GM10266 (cell line): Measurements from ENCODE around the gene SYT12.

Source experiments
- DNase-seq: peaks from one replicate; pipeline ENCODE4 v3.0.0; 2012; ENCODE audit errors: extremely low spot score
- TF ChIP-seq, protein P1 (sequence below): IDR thresholded peaks from 2 replicates; pipeline ENCODE4 v1.5.1; 2012; ENCODE audit warnings: mild to moderate bottlenecking, low read depth; ENCODE audit not compliant: control insufficient read depth, insufficient read depth; ENCODE audit errors: missing control alignments

SYT12 gene

DNA sequence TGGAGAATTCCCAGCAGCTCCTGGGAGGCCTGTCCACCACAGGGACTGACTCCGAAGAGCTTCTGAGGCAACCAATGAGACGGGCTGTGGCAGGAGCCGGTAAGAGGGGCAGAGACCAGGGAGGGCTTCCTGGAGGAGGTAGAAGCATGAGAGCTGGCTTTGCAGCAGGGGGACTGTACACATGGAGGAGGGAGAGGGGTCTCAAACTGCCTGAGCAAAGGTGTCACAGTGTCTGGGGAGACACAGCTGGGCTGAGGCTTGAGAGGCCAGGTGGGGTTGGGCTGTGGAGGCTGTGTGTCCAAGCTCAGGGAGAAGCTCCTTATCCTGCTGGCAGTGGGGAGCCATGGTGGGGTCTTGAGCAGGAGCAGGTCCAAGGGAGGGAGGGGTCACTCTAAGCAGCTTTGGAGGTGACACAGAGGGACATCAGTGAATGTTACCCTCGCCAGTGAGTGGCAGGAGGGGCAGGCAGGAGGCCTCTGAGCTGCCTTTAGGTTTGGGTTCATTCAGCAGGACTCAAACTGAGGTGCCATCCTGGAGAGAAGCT lies 29.1 kb downstream of the SYT12 start:
- TF ChIP-seq, protein P1, sequence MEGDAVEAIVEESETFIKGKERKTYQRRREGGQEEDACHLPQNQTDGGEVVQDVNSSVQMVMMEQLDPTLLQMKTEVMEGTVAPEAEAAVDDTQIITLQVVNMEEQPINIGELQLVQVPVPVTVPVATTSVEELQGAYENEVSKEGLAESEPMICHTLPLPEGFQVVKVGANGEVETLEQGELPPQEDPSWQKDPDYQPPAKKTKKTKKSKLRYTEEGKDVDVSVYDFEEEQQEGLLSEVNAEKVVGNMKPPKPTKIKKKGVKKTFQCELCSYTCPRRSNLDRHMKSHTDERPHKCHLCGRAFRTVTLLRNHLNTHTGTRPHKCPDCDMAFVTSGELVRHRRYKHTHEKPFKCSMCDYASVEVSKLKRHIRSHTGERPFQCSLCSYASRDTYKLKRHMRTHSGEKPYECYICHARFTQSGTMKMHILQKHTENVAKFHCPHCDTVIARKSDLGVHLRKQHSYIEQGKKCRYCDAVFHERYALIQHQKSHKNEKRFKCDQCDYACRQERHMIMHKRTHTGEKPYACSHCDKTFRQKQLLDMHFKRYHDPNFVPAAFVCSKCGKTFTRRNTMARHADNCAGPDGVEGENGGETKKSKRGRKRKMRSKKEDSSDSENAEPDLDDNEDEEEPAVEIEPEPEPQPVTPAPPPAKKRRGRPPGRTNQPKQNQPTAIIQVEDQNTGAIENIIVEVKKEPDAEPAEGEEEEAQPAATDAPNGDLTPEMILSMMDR: no peak
- no peak for DNase-seq

DNA sequence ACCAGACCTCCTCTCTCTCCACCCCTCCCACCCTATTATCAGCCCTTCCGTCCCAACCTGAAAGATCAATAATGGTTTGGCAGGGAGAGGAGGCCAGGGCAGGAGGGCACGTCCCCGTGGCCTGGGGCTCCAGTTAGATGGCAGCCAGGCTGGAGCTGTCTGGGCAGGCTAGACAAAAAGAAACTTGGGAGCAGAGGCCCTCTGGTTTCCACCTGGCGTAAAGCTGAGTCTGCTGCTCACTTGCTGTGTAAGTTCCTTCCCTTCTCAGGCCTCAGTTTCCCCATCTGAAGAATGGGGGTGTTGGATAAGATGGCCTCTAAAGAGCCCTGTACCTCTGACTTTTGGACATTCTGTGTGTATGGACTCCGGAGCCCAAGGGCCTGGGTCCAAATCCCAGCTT lies 30.0 kb downstream of the SYT12 start:
- TF ChIP-seq, protein P1: no peak
- no peak for DNase-seq

DNA sequence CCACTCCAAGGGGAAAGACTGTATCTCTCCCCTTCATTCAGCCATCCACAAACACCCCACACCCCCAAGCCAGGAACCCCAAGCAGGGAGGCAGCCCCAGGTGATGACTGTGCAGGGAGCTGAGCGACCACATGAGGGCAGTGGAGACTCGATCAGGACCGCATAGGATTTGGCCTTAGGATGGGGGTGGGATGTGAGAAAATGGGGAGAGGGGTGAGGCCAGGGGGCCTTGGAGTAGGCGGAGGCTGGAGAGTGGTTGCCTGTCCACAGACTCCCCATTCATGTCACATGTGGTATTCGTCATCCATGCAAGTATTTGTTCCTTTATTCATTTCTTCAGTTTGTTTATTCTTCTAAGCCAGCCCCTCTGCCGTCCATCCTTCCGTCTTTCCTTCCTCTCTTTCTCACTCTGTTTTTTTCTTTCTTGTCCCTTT lies 31.0 kb downstream of the SYT12 start:
- peak; percentile 86 for DNase-seq
- TF ChIP-seq, protein P1: peak; percentile 84

DNA sequence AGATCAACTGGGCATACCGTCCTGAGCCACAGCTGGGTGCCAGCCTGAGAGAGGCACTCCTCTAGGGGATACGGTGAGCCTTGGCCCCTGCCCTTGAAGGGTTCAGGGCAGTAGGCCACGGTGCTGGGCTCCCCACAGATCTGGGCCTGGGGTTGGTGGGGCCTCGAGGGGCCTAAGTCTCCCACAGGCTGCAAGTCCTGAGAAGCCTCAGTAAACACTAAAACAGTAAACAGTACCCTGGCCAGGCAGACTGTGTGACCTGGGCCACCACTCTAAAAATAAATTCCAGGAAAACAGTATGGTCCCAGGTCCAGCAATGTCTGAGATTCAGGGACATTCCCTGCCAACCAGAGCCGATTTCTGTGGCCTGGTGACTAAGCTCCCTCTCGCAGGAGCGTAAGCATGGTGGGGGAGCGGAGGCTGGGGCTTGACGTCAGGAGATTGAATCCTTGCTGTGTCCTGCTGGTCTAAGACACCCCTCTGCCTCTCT lies 31.5 kb downstream of the SYT12 start:
- DNase-seq: no peak
- TF ChIP-seq, protein P1: no peak

DNA sequence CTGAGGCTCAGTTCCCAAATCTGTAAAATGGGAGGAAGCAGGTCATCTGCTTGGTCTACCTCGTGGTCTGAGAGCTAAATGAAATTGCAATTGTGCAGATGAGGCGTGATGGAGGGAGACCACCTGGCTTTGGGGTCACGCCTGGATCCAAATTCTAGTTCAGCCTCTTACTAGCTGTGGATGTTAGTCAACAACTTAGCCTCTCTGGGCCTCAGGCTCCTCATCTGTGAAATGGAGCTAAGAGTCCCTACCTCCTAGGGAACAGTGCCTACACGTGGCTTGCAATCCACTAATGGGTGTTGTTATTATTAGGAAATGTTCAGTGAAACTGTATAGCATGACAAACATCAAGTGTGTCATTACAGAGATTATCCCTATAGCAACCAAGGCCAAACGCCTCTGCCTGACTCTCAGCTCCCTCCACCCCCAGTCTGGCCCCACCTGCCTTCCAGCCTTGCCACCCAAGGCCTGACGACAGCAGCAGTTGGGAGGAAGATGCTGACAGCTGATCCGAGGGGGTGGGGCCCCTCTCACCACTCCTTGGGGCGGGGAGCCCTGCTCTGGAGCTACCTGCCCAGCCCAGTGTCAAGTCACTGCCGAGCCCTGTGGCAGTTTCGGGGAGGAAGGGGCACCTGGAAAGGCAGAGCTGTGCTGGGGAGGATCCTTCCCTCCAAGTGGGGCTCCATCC lies 32.0 kb downstream of the SYT12 start:
- DNase-seq: peak; percentile 71
- TF ChIP-seq, protein P1: no peak

DNA sequence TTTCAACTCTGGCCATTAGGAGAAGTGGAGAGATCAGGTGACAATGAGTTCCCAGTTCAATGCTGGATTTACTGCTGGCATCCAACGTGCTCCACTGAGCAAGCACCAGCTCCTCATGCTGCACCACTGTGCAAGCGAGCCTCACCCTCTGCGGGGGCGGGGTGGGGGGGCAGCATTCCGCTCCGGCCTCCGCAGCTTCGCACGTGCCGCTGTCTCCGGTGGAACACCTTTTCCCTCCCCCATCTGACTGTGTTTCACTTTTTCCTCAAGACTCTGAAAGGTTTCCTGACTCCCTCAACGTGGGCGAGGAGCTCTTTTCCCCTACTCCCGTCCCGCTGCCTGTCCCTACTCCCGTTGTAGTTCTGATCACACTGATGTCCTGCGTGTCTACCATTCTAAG lies 32.9 kb downstream of the SYT12 start:
- peak; percentile 48 for DNase-seq
- TF ChIP-seq, protein P1: no peak

DNA sequence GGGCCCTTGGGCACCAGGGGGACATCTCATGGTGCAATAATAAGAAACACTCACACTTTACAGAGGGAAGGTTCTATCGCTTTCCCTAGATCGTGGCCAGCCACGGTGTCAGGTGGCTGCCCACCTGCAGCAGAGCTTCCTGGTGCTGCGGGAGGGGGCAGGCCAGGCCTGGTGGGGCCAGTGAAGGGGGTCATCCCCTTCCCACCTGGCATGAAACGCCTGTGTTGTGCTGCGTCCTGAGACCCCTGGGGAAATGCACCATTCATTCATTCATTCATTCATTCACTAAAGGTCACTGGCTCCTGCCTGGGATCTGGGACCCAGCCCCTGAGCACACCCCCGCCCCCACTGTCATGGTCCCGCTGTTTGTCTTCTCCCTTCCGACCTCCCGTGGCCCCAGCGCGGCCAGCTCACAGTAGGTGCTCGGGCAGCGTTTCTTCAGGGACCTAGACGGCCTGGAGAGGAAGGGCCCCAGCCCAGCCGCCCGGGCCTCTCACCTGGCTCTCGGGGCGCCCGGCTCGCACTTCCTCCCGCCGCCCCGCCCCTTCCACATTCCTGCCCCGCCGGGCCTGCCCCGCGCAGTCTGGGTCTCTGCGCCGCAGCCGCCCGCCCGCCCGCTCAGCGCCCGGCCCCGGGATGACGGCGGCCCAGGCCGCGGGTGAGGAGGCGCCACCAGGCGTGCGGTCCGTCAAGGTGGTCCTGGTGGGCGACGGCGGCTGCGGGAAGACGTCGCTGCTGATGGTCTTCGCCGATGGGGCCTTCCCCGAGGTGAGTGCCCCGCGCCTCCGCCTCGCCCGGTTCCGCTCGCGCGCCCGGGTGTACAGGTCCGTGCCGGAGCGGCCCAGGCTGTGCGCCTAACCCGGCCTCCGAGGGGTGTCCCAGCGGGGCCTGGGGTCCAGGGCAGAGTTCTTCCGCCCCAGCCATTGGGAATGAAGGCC lies 33.6 kb downstream of the SYT12 start, which contains the start of gene RHOD:
TSS of gene RHOD (plus strand) at position 581 of the 938 bp plus-strand sequence. CDS start at position 637, 56 bp downstream.
- TF ChIP-seq, protein P1: no peak
- peak; percentile 67 for DNase-seq
